AG04450 (cell line): ENCODE measurements around the gene ADCY3. TPM values are rescaled to one million over a fixed set of nuclear protein-coding genes. Genes with fewer than 3 reads are reported as not detected.
A peak's percentile ranks its signal among the peaks of the same experiment; 100 is the strongest.

ENCODE experiments used
- CTCF ChIA-PET: fragments of 300-600, 350-600 bp; formaldehyde crosslinking; extraction: SDS; loops from one replicate; lab custom pipeline; 2022; ENCODE audit warnings: antibody characterized with exemption, inconsistent platforms; lab: Charles Lee
- POLR2A ChIA-PET: fragments of 350-600 bp; formaldehyde crosslinking; extraction: SDS; loops from one replicate; lab custom pipeline; 2021; ENCODE audit warnings: antibody characterized with exemption, inconsistent platforms; lab: Yijun Ruan, JAX
- DNase-seq: peaks from one replicate; pipeline ENCODE4 v3.0.0-alpha.2; 2011; ENCODE audit warnings: low read depth, low spot score
- H3K27ac ChIP-seq: one replicate; pipeline ENCODE4 v1.5.1; 2012; ENCODE audit warnings: low read depth, low read length, control low read depth
- H3K27me3 ChIP-seq: one replicate; pipeline ENCODE4 v1.6.0; 2012; ENCODE audit warnings: low read length; ENCODE audit not compliant: control insufficient read depth, insufficient read depth
- H3K4me3 ChIP-seq: 2 replicates; pipeline ENCODE4 v1.5.1; 2011; ENCODE audit warnings: mild to moderate bottlenecking, low read depth, low read length, control low read depth
- H3K9me3 ChIP-seq: 2 replicates; pipeline ENCODE4 v1.5.1; 2012; ENCODE audit warnings: low read length; ENCODE audit not compliant: control insufficient read depth, insufficient read depth
- CTCF ChIP-seq: IDR thresholded peaks from 2 replicates; pipeline ENCODE4 v1.5.1; 2011; ENCODE audit warnings: low read depth, low read length, control low read depth, inconsistent platforms
- polyA plus RNA-seq: library from polyadenylated mRNA; depleted of rRNA; stranded (reverse); fragments of >200 nt; gene quantifications from 2 replicates; pipeline ENCODE4 v1.2.3, GENCODE V29; 2011

The ADCY3 gene
- polyA plus RNA-seq, 1 experiment, result 29.6 TPM

- Histone ChIP-seq H3K27me3 (no peaks in the 10 kb centered on the region), H3K9me3 (no peaks in the 10 kb centered on the region; the same call in 1 of the 2 replicates), H3K27ac (no peak overlapping the region), H3K4me3 (no peak overlapping the region)
- ChIA-PET CTCF (interaction anchor here (0.6 to 6.2 kb wide), 35 partner anchors 8 to 730 kb away, joined by 3 to 145 read pairs (median 3); partner anchors contain the start of genes CENPO and PTRHD1), POLR2A (interaction anchor here (0.8 to 1.0 kb wide), 2 partner anchors 35 to 84 kb away, joined by 3 read pairs; partner anchors contain the start of genes CENPO and PTRHD1)
- no peak for DNase-seq
- TF ChIP-seq CTCF, result no peak
Observed at GRCh38 chr2:24828238-24828996, 91.6 kb downstream of the ADCY3 start.

GRCh38 chr2:24827321-24828237 is 92.5 kb downstream of the ADCY3 start:
- DNase-seq, result peak; percentile 81
- peak; percentile 95 for TF ChIP-seq CTCF
- H3K9me3 ChIP-seq, result no peaks in the 10 kb centered on the region; the same call in 1 of the 2 replicates
- H3K27ac ChIP-seq, result no peak overlapping the region
- H3K27me3 ChIP-seq, result no peaks in the 10 kb centered on the region
- H3K4me3 ChIP-seq, result no peak overlapping the region
- ChIA-PET POLR2A (interaction anchor here (0.8 to 1.0 kb wide), 2 partner anchors 35 to 84 kb away, joined by 3 read pairs; partner anchors contain the start of genes CENPO and PTRHD1), CTCF (interaction anchor here (0.5 to 6.2 kb wide), 38 partner anchors 7 to 1046 kb away, joined by 3 to 145 read pairs (median 4); partner anchors contain the start of genes CENPO and PTRHD1)

- no peak for TF ChIP-seq CTCF
- DNase-seq, result no peak
- ChIA-PET POLR2A (no interaction called here), CTCF (interaction anchor here (0.5 to 6.2 kb wide), 11 partner anchors 12 to 1046 kb away, joined by 3 to 145 read pairs (median 7); no protein-coding TSS in a partner anchor)
- Histone ChIP-seq H3K27me3 (no peaks in the 10 kb centered on the region), H3K27ac (no peak overlapping the region), H3K9me3 (no peaks in the 10 kb centered on the region; the same call in 1 of the 2 replicates), H3K4me3 (no peak overlapping the region)
Observed at GRCh38 chr2:24826773-24827145, 93.3 kb downstream of the ADCY3 start.

- H3K4me3 ChIP-seq, result no peak overlapping the region
- no peaks in the 10 kb centered on the region; the same call in 1 of the 2 replicates for H3K9me3 ChIP-seq
- no peak overlapping the region for H3K27ac ChIP-seq
- TF ChIP-seq CTCF, result no peak
- DNase-seq, result no peak
- H3K27me3 ChIP-seq, result no peaks in the 10 kb centered on the region
- ChIA-PET CTCF (interaction anchor here (0.8 to 6.2 kb wide), 5 partner anchors 14 to 417 kb away, joined by 3 to 145 read pairs (median 34); no protein-coding TSS in a partner anchor), POLR2A (no interaction called here)
Observed at GRCh38 chr2:24825883-24826772, 93.9 kb downstream of the ADCY3 start.
